RWPE1 (cell line): ENCODE results near the gene TM4SF4.

Experiments
- CTCF ChIA-PET: fragments of 350-600 bp; sonication (Branson Sonifier 250); formaldehyde crosslinking; extraction: SDS; loops from one replicate; lab custom pipeline; 2021; lab: Yijun Ruan, JAX
- POLR2A ChIA-PET: fragments of 400-600 bp; formaldehyde crosslinking; extraction: SDS; loops from one replicate; lab custom pipeline; 2020; ENCODE audit warnings: antibody characterized with exemption; ENCODE audit not compliant: low non-redundant PET; lab: Yijun Ruan, JAX
- DNase-seq: peaks from one replicate; pipeline ENCODE4 v3.0.0; 2012; ENCODE audit warnings: low spot score
- H3K27ac ChIP-seq: fragments of 450-650 bp; 2 replicates; pipeline ENCODE4 v1.5.1; 2017
- CTCF ChIP-seq: fragments of 450-650 bp; conservative IDR thresholded peaks from 2 replicates; pipeline ENCODE4 v1.5.1; 2017; ENCODE audit warnings: low read depth, mild to moderate bottlenecking

Gene TM4SF4

DNA sequence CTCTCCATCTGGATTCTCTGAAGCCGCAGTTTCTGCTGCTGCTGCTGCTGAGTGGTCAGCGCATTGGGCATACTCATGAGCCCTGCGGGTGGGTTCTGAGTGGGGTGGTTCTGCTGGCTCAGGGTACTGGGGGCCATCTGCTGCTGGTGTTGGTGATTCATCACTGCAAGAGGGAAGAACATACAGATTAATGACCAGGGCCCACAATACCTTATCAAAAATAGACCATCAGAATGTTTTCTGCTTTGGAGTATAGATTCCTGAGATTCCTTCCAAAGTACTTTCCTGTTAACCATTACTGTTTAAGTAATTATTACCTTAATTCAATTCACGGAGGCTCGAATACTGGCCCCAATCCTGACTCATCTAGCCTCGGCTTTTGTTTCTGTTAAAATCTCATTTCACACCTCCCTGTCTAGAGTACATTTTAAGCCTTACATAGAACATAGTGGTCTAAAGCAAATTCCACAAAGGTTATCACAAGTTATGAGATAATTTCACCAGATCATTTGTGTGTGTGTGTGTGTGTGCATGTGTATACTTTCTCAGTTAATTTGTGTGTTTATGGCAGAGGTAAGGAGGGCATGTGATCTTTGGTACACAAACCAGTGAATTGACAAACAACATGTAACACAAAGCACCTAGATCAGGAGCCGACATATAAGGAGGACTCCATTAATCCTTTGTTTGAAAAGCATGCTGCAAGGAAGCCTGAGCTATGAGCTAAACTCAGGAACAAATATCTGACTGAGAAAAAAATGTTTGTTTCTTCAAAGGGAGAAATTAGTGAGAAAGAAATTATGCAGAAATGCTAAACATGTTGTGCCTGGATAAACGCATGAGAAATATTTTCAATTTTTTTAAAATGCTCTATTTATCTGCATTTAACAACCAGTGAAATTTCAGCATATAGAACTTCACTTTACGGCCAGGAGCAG, 68.1 kb downstream of the TM4SF4 start:
- ChIA-PET POLR2A (no interaction called here), CTCF (interaction anchor here (0.6 kb wide), 1 partner anchor 210 kb away, joined by 6 read pairs; no protein-coding TSS in a partner anchor)
- H3K27ac ChIP-seq: no peak overlapping the region
- DNase-seq: no peak
- no peak for TF ChIP-seq CTCF

DNA sequence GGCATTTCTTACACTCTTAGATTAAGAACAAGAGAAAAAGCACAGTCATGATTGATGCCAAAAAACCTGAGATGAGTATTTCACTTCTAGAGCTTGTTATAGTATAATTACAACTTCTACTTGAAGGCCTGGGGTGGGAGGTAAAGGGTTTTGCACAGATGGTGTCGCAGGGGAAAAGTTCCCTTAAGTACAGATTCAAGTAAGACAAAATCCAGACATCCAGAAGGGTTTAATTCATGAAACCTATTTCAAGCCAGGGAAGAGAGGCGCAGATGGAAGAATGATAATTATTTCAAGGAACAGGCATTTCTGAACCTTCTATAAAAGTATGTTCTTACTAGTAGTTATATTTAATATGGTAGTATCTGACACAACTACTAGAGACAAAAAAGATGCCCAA, 70.6 kb downstream of the TM4SF4 start:
- no peak for TF ChIP-seq CTCF
- ChIA-PET CTCF (no interaction called here), POLR2A (no interaction called here)
- no peak for DNase-seq
- H3K27ac ChIP-seq: no peak overlapping the region

DNA sequence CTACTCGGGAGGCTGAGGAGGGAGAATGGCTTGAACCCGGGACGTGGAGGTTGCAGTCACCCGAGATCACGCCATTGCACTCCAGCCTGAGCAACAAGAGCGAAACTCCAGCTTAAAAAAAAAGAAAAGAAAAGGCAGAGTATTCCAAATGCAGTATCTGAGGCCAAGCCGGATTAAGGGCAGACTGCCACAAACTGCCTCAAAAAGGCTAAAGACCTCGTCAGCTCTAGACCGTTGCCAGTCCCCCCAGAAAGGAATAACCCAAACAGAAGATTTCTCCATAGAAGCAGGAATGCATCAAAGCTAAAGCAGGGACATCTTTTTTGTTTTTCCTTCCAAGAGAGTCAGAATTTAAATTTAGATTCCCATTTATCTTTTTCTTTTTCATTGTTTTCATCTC, 72.9 kb downstream of the TM4SF4 start:
- ChIA-PET CTCF (interaction anchor here (0.6 to 0.7 kb wide), 4 partner anchors 17 to 385 kb away, joined by 3 to 7 read pairs (median 4); no protein-coding TSS in a partner anchor), POLR2A (no interaction called here)
- no peak overlapping the region for H3K27ac ChIP-seq
- TF ChIP-seq CTCF: no peak
- no peak for DNase-seq

DNA sequence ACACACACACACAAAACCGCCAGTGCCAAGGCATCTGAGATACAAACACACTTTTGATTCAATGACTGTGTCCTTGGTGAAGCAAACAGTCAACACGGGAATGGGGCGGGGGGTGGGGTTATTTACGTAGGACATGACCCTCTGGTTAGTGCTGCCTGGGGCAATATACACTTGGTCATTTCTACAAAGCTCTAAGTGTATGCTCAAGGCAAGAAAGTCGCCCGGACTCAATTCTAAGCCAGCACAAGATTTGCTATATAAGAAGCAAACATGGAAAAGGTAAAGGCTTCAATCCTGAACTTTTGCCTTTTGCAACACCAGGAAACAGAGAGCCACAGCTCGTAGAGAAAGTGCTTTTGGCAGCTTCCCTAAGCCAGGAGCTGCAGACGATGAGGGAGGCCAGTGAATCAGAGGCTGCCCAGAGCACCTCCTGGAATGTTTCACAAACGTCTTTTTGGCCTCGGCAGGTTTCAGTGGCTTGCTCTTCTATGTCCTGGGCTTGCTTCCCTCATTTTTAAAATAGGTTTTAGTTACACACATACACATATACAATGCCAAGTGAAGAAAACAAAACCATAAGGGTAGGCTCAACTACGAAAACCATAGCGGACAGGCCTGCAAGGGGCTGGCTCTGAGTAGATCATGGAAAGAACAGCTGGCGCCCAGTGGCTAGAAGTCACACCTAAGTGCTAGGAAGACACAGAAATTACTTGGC, 73.6 kb downstream of the TM4SF4 start:
- peak; percentile 20 for DNase-seq
- POLR2A ChIA-PET: no interaction called here
- no peak for TF ChIP-seq CTCF
- H3K27ac ChIP-seq: peak overlapping the region; percentile 69
- CTCF ChIA-PET: interaction anchor here (0.7 kb wide), 2 partner anchors 20 to 21 kb away, joined by 3 to 6 read pairs; no protein-coding TSS in a partner anchor

GRCh38 chr3:149548669-149549065, 74.2 kb downstream of the TM4SF4 start:
- CTCF ChIA-PET: interaction anchor here (0.7 kb wide), 1 partner anchor 20 kb away, joined by 3 read pairs; no protein-coding TSS in a partner anchor
- H3K27ac ChIP-seq: peak overlapping the region; percentile 69; the same call in 1 of the 2 replicates
- POLR2A ChIA-PET: no interaction called here
- DNase-seq: no peak
- no peak for TF ChIP-seq CTCF

GRCh38 chr3:149551500-149551899, 77.0 kb downstream of the TM4SF4 start:
- H3K27ac ChIP-seq: no peak overlapping the region
- CTCF ChIA-PET: no interaction called here
- POLR2A ChIA-PET: no interaction called here
- TF ChIP-seq CTCF: no peak
- DNase-seq: no peak
